ENCODE data around the gene SNCG. TPM values are rescaled to one million over a fixed set of nuclear protein-coding genes. Genes with fewer than 3 reads are reported as not detected.

Gene SNCG
- total RNA-seq, 1 experiment from 2014 or later: 8.4 TPM

DNA sequence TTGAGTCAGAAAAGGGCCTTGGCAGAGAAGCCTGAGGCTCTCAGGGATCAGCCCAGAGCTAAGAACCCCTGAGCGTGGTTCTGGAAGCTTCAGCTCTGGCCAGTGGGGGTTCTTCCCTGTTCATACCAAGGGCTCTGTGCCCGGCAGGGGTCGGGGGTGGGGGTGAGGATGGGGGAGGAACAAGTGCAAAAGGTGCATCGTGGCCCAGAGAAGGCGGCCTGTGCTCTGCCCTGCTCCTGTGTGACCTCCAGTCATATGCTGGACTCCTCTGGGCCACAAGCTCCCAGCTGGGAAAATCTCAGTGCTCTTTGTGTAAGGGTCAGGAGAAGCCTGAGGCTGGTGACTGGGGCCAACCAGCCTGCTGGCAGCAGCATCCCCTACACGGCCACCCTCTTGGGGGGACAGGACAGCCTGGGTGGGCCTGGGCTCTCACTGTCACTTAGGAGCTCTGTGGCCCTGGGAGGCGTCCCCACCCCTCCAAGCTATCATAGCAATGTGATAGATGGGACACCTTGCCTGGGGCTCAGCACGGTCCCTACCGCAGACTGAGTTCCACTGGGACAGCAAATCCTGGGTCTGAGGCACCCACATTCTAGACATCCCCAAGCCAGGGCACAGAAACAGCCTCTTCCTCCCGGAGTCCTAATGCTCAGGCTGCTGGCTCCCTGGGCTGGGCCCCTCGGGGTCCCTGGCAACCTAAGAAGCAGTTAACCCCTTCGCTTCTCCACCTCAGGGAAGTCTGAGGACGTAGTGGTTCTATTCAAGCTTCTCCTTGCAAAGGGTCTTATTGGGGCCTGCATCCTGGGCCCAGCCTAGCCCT lies 3.5 kb upstream of the SNCG start:
- Mint-ChIP-seq H3K27ac (peak overlapping the region; percentile 93), H3K27me3 (ENCODE audit: low read depth) (no peaks in the 10 kb centered on the region; the same call in none of the 2 replicates), H3K4me3 (peak overlapping the region; percentile 22; the same call in 1 of the 2 replicates), H3K36me3 (peaks cover 39% of the 10 kb centered on the region), H3K9me3 (peaks cover 34% of the 10 kb centered on the region), H3K4me1 (peaks cover 62% of the 10 kb centered on the region)
- ATAC-seq (peak; percentile 1), DNase-seq (ENCODE audit: low spot score) (no peak)
- ChIA-PET POLR2A (interaction anchor here (0.5 to 1.8 kb wide), 6 partner anchors 9 to 16 kb away, joined by 3 to 11 read pairs (median 4); partner anchors contain the start of gene ADIRF), CTCF (interaction anchor here (0.6 to 4.9 kb wide), 10 partner anchors 9 to 1432 kb away, joined by 3 to 85 read pairs (median 4); partner anchors contain the start of gene ADIRF)
- TF ChIP-seq NFE2L1 (CRISPR knock-in tag; IDR thresholded peaks at IDR 0.05) (no peak), ZNF423 (CRISPR knock-in tag; IDR thresholded peaks at IDR 0.05) (no peak), CREM (CRISPR knock-in tag; IDR thresholded peaks at IDR 0.05) (no peak), ZBTB21 (CRISPR knock-in tag; IDR thresholded peaks at IDR 0.05; ENCODE audit: borderline replicate concordance) (no peak), JAZF1 (CRISPR knock-in tag; IDR thresholded peaks at IDR 0.05) (no peak), FOXP4 (CRISPR knock-in tag; IDR thresholded peaks at IDR 0.05) (no peak), TEAD4 (CRISPR knock-in tag; IDR thresholded peaks at IDR 0.05) (no peak)
- TF ChIP-seq, protein P1, sequence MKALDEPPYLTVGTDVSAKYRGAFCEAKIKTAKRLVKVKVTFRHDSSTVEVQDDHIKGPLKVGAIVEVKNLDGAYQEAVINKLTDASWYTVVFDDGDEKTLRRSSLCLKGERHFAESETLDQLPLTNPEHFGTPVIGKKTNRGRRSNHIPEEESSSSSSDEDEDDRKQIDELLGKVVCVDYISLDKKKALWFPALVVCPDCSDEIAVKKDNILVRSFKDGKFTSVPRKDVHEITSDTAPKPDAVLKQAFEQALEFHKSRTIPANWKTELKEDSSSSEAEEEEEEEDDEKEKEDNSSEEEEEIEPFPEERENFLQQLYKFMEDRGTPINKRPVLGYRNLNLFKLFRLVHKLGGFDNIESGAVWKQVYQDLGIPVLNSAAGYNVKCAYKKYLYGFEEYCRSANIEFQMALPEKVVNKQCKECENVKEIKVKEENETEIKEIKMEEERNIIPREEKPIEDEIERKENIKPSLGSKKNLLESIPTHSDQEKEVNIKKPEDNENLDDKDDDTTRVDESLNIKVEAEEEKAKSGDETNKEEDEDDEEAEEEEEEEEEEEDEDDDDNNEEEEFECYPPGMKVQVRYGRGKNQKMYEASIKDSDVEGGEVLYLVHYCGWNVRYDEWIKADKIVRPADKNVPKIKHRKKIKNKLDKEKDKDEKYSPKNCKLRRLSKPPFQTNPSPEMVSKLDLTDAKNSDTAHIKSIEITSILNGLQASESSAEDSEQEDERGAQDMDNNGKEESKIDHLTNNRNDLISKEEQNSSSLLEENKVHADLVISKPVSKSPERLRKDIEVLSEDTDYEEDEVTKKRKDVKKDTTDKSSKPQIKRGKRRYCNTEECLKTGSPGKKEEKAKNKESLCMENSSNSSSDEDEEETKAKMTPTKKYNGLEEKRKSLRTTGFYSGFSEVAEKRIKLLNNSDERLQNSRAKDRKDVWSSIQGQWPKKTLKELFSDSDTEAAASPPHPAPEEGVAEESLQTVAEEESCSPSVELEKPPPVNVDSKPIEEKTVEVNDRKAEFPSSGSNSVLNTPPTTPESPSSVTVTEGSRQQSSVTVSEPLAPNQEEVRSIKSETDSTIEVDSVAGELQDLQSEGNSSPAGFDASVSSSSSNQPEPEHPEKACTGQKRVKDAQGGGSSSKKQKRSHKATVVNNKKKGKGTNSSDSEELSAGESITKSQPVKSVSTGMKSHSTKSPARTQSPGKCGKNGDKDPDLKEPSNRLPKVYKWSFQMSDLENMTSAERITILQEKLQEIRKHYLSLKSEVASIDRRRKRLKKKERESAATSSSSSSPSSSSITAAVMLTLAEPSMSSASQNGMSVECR (CRISPR knock-in tag; IDR thresholded peaks at IDR 0.05; ENCODE audit: borderline replicate concordance): peak; percentile 71; the same call in 1 of the 2 replicates
- TF ChIP-seq, protein P2, sequence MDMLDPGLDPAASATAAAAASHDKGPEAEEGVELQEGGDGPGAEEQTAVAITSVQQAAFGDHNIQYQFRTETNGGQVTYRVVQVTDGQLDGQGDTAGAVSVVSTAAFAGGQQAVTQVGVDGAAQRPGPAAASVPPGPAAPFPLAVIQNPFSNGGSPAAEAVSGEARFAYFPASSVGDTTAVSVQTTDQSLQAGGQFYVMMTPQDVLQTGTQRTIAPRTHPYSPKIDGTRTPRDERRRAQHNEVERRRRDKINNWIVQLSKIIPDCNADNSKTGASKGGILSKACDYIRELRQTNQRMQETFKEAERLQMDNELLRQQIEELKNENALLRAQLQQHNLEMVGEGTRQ (CRISPR knock-in tag; IDR thresholded peaks at IDR 0.05): 0 out of 2 replicates have a peak, but pooled peaks have one; percentile 6

DNA sequence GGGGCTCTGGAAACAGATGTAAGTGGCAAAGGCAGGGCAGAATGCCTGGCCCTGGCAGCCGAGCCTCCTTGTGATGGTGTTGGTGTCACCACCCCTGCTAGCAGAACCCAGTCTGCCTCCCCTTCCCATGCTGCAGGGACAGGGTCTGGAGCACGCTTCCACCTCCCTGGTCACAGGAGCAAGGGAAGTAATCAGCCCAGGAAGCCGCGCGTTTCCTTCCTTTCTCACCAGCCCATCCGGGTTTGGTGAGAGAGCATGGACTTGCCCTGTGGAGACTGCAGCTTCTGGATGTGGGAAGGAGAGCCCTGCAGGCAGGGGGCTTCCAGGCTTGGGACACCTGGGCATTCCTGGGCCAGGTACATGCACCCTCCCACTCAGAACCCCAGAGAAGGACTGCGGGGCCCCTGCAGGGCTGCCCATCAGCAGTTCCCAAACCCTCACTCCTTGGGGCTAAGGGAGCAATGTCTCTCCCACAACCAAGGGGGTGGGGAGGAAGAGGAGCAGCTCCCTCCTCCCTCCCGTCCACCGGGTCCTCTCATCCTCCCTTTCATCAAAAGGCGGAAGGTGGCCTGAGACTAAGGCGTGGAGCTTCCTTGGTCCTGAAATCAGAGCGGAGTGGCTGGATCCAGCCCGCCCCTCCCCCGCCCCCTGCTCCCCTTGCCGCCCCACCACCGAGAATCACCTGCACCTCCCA lies 2.8 kb upstream of the SNCG start:
- H3K27me3 Mint-ChIP-seq (ENCODE audit: low read depth): no peaks in the 10 kb centered on the region; the same call in none of the 2 replicates
- H3K36me3 Mint-ChIP-seq: peaks cover 35% of the 10 kb centered on the region
- peaks cover 31% of the 10 kb centered on the region for H3K9me3 Mint-ChIP-seq
- ATAC-seq: no peak
- CTCF ChIA-PET: interaction anchor here (1.0 to 4.9 kb wide), 6 partner anchors 8 to 271 kb away, joined by 3 to 85 read pairs (median 18); partner anchors contain the start of gene ADIRF
- H3K4me3 Mint-ChIP-seq: no peak overlapping the region
- POLR2A ChIA-PET: interaction anchor here (0.5 to 1.5 kb wide), 6 partner anchors 10 to 151 kb away, joined by 3 to 4 read pairs (median 3); no protein-coding TSS in a partner anchor
- TF ChIP-seq ELF4 (CRISPR knock-in tag; IDR thresholded peaks at IDR 0.05; ENCODE audit: low read depth) (no peak), ZNF263 (CRISPR knock-in tag; IDR thresholded peaks at IDR 0.05; ENCODE audit: low read depth) (peak; percentile 91), ETV6 (CRISPR knock-in tag; IDR thresholded peaks at IDR 0.05) (0 out of 2 replicates have a peak, but pooled peaks have one; percentile 5), ZNF121 (CRISPR knock-in tag; IDR thresholded peaks at IDR 0.05) (no peak)
- TF ChIP-seq, protein P3, sequence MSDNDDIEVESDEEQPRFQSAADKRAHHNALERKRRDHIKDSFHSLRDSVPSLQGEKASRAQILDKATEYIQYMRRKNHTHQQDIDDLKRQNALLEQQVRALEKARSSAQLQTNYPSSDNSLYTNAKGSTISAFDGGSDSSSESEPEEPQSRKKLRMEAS (CRISPR knock-in tag; IDR thresholded peaks at IDR 0.05): no peak
- H3K27ac Mint-ChIP-seq: peak overlapping the region; percentile 93
- H3K4me1 Mint-ChIP-seq: peaks cover 59% of the 10 kb centered on the region
- no peak for DNase-seq (ENCODE audit: low spot score)

Data from WTC11 (cell line).